ENCODE data around the gene DOCK1.
"Not testable (repeated sequence)": the region's sequence is repeated elsewhere in the genome, so short reads cannot be mapped to it uniquely, and the experiment has no call there.

Gene DOCK1

GRCh38 chr10:127309619-127310018 is 404.4 kb downstream of the DOCK1 start:
- not testable (repeated sequence) for H2AFZ ChIP-seq (ENCODE audit: insufficient read depth, low read length, poor library complexity); H4K12ac ChIP-seq (ENCODE audit: low read depth, low read length); H4K91ac ChIP-seq (ENCODE audit: low read depth, low read length); H2AK5ac ChIP-seq (ENCODE audit: low read length); H3K36me3 ChIP-seq (ENCODE audit: control insufficient read depth in 1 of 2, insufficient read depth in 2 of 2, low read length in 2 of 2); H3K9ac ChIP-seq (ENCODE audit: low read length); H3K4me2 ChIP-seq (ENCODE audit: low read length); H4K8ac ChIP-seq (ENCODE audit: low read depth, low read length); H3K4me1 ChIP-seq (ENCODE audit: control insufficient read depth in 1 of 2, insufficient read depth in 2 of 2, low read length in 2 of 2); H3K27me3 ChIP-seq (ENCODE audit: insufficient read depth, low read length); H2BK120ac ChIP-seq (ENCODE audit: insufficient read depth, low read length, poor library complexity); H2BK12ac ChIP-seq (ENCODE audit: low read length); H3K4me3 ChIP-seq (ENCODE audit: low read depth, low read length); DNase-seq; H3K79me1 ChIP-seq (ENCODE audit: low read length); H3K23ac ChIP-seq (ENCODE audit: low read length); H3K79me2 ChIP-seq (ENCODE audit: control insufficient read depth, insufficient read depth, low read length, poor library complexity); H3K4ac ChIP-seq (ENCODE audit: low read depth, low read length); H3K14ac ChIP-seq (ENCODE audit: low read length); H2BK5ac ChIP-seq (ENCODE audit: low read depth, low read length, poor library complexity); H3K27ac ChIP-seq (ENCODE audit: low read depth, low read length); H3K18ac ChIP-seq (ENCODE audit: low read length); H3K9me3 ChIP-seq (ENCODE audit: insufficient read depth, low read depth, low read length)
- WGBS (ENCODE audit: extremely low coverage, insufficient coverage, insufficient read length), result no CpG with 5 or more reads among the region's 2 CpGs

DNA sequence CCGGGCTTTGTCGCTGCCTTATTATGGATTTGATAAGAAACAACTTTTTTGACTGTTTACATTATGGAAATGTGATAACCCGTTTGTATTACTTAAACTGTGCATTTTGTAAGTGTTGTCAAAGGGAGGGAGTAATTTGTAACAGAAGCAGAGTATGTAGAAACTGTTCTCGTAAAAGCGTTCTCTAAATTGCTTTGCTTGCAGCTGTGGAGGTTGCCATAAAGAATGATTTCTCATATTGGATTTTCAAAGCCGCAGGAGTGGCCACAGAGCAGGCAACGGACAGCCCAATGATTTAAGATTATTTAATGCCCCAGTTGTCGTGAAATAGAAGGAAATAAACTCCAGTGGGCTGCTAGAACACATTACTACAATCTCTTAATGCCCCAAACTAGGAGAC is 405.2 kb downstream of the DOCK1 start:
- H3K4me3 ChIP-seq (ENCODE audit: low read depth, low read length), result no peak overlapping the region
- no CpG with 5 or more reads among the region's 8 CpGs for WGBS (ENCODE audit: extremely low coverage, insufficient coverage, insufficient read length)

DNA sequence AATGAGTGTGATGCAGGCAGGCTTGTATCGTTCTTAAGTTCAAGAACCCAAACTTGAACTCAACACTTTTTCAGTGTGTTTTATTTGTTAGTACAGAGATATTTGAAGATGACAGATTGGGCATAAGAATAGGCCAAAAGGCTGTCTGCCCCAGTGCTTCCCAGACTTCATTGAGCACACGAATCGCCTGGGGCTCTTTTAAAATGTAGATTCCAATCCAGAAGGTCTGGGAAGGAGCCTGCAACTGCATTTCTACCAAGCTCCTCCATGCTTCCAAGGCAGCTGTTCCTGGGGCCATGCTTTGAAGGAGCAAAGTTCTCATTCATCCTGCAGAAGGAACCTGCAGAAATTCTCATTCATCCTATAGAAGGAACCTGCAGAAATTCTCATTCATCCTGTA is 405.7 kb downstream of the DOCK1 start:
- peaks cover 0 to 2% of the 10 kb centered on the region in 2 experiments for H3K36me3 ChIP-seq (ENCODE audit: control insufficient read depth in 1 of 2, insufficient read depth in 2 of 2, low read length in 2 of 2)
- H4K8ac ChIP-seq (ENCODE audit: low read depth, low read length), result no peak overlapping the region
- WGBS (ENCODE audit: extremely low coverage, insufficient coverage, insufficient read length), result no CpG with 5 or more reads among the region's 3 CpGs
- H3K27me3 ChIP-seq (ENCODE audit: insufficient read depth, low read length), result no peaks in the 10 kb centered on the region
- peaks cover 0 to 2% of the 10 kb centered on the region in 2 experiments for H3K4me1 ChIP-seq (ENCODE audit: control insufficient read depth in 1 of 2, insufficient read depth in 2 of 2, low read length in 2 of 2)
- no peak for DNase-seq
- H3K4ac ChIP-seq (ENCODE audit: low read depth, low read length), result no peak overlapping the region
- no peak overlapping the region for H3K9ac ChIP-seq (ENCODE audit: low read length)
- H3K23ac ChIP-seq (ENCODE audit: low read length), result no peak overlapping the region
- H4K91ac ChIP-seq (ENCODE audit: low read depth, low read length), result no peak overlapping the region
- no peak overlapping the region for H2AFZ ChIP-seq (ENCODE audit: insufficient read depth, low read length, poor library complexity)
- H3K4me2 ChIP-seq (ENCODE audit: low read length), result no peak overlapping the region
- no peak overlapping the region for H3K14ac ChIP-seq (ENCODE audit: low read length)
- H4K12ac ChIP-seq (ENCODE audit: low read depth, low read length), result no peak overlapping the region
- no peak overlapping the region for H3K18ac ChIP-seq (ENCODE audit: low read length)
- H2BK5ac ChIP-seq (ENCODE audit: low read depth, low read length, poor library complexity), result no peak overlapping the region
- H3K27ac ChIP-seq (ENCODE audit: low read depth, low read length), result no peak overlapping the region
- no peaks in the 10 kb centered on the region for H3K79me2 ChIP-seq (ENCODE audit: control insufficient read depth, insufficient read depth, low read length, poor library complexity)
- H2AK5ac ChIP-seq (ENCODE audit: low read length), result no peak overlapping the region
- H2BK12ac ChIP-seq (ENCODE audit: low read length), result no peak overlapping the region
- H3K79me1 ChIP-seq (ENCODE audit: low read length), result no peaks in the 10 kb centered on the region
- H3K4me3 ChIP-seq (ENCODE audit: low read depth, low read length), result no peak overlapping the region
- no peak overlapping the region for H2BK120ac ChIP-seq (ENCODE audit: insufficient read depth, low read length, poor library complexity)
- H3K9me3 ChIP-seq (ENCODE audit: insufficient read depth, low read depth, low read length), result peaks cover 2% of the 10 kb centered on the region

More for the DNA sequence above, 405.2 kb downstream of the DOCK1 start:
- H4K8ac ChIP-seq (ENCODE audit: low read depth, low read length), result no peak overlapping the region
- no peak overlapping the region for H2BK5ac ChIP-seq (ENCODE audit: low read depth, low read length, poor library complexity)
- no peak overlapping the region for H3K27ac ChIP-seq (ENCODE audit: low read depth, low read length)
- H3K4ac ChIP-seq (ENCODE audit: low read depth, low read length), result no peak overlapping the region
- H2AK5ac ChIP-seq (ENCODE audit: low read length), result no peak overlapping the region
- no peak overlapping the region for H2BK12ac ChIP-seq (ENCODE audit: low read length)
- no peaks in the 10 kb centered on the region for H3K79me2 ChIP-seq (ENCODE audit: control insufficient read depth, insufficient read depth, low read length, poor library complexity)
- no peak overlapping the region for H4K91ac ChIP-seq (ENCODE audit: low read depth, low read length)
- peaks cover 0 to 2% of the 10 kb centered on the region in 2 experiments for H3K4me1 ChIP-seq (ENCODE audit: control insufficient read depth in 1 of 2, insufficient read depth in 2 of 2, low read length in 2 of 2)
- no peak overlapping the region for H4K12ac ChIP-seq (ENCODE audit: low read depth, low read length)
- no peak overlapping the region for H2BK120ac ChIP-seq (ENCODE audit: insufficient read depth, low read length, poor library complexity)
- H3K4me2 ChIP-seq (ENCODE audit: low read length), result no peak overlapping the region
- no peak overlapping the region for H3K9ac ChIP-seq (ENCODE audit: low read length)
- DNase-seq, result no peak
- H3K18ac ChIP-seq (ENCODE audit: low read length), result no peak overlapping the region
- H3K79me1 ChIP-seq (ENCODE audit: low read length), result no peaks in the 10 kb centered on the region
- no peaks in the 10 kb centered on the region for H3K27me3 ChIP-seq (ENCODE audit: insufficient read depth, low read length)
- H3K23ac ChIP-seq (ENCODE audit: low read length), result no peak overlapping the region
- H3K36me3 ChIP-seq (ENCODE audit: control insufficient read depth in 1 of 2, insufficient read depth in 2 of 2, low read length in 2 of 2), result peaks cover 0 to 2% of the 10 kb centered on the region in 2 experiments
- H3K9me3 ChIP-seq (ENCODE audit: insufficient read depth, low read depth, low read length), result peaks cover 2% of the 10 kb centered on the region
- H2AFZ ChIP-seq (ENCODE audit: insufficient read depth, low read length, poor library complexity), result no peak overlapping the region
- H3K14ac ChIP-seq (ENCODE audit: low read length), result no peak overlapping the region

DNA sequence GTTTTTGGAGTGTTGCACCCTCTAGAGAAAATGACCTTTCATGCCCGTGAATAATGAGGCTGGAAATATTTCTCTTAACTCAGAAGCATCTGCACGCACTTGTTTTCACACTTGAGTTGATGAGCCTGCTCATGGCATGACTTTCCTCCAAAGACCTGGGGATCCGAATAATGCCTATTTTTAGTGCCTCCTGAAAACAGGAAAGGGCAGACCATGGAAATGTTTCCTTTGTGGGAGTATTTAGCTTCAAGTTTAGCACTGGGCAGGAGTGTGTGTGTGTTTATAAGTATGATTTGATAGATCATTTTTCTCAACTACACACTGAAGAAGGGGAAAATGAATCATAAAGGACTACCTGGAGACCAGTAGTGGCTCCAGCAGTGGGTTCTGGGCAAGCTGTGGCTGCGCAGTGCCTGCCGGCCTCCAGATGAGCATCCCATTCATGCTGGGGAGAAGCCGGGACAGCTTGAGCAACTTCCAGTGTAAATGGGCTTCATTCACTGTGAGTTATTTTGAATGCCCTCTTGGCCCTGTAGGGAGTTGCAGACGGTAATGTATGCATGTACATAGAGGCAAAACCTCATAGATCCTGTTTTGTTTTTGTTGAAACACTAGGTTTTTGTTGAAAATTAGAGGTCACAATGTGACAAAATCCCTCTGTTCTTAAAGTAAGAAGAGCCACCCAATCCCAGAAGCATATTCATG is 408.9 kb downstream of the DOCK1 start:
- H3K79me2 ChIP-seq (ENCODE audit: control insufficient read depth, insufficient read depth, low read length, poor library complexity), result no peaks in the 10 kb centered on the region
- H3K9ac ChIP-seq (ENCODE audit: low read length), result no peak overlapping the region
- H3K18ac ChIP-seq (ENCODE audit: low read length), result no peak overlapping the region
- no peak overlapping the region for H3K23ac ChIP-seq (ENCODE audit: low read length)
- H4K8ac ChIP-seq (ENCODE audit: low read depth, low read length), result no peak overlapping the region
- H2BK12ac ChIP-seq (ENCODE audit: low read length), result no peak overlapping the region
- no peaks in the 10 kb centered on the region for H3K9me3 ChIP-seq (ENCODE audit: insufficient read depth, low read depth, low read length)
- peaks cover 0 to 2% of the 10 kb centered on the region in 2 experiments for H3K4me1 ChIP-seq (ENCODE audit: control insufficient read depth in 1 of 2, insufficient read depth in 2 of 2, low read length in 2 of 2)
- H4K91ac ChIP-seq (ENCODE audit: low read depth, low read length), result no peak overlapping the region
- H2BK5ac ChIP-seq (ENCODE audit: low read depth, low read length, poor library complexity), result no peak overlapping the region
- H3K4me3 ChIP-seq (ENCODE audit: low read depth, low read length), result no peak overlapping the region
- peaks cover 0 to 2% of the 10 kb centered on the region in 2 experiments for H3K36me3 ChIP-seq (ENCODE audit: control insufficient read depth in 1 of 2, insufficient read depth in 2 of 2, low read length in 2 of 2)
- DNase-seq, result no peak
- no CpG with 5 or more reads among the region's 7 CpGs for WGBS (ENCODE audit: extremely low coverage, insufficient coverage, insufficient read length)
- no peak overlapping the region for H3K4me2 ChIP-seq (ENCODE audit: low read length)
- no peak overlapping the region for H3K14ac ChIP-seq (ENCODE audit: low read length)
- H3K27me3 ChIP-seq (ENCODE audit: insufficient read depth, low read length), result no peaks in the 10 kb centered on the region
- no peak overlapping the region for H2BK120ac ChIP-seq (ENCODE audit: insufficient read depth, low read length, poor library complexity)
- no peak overlapping the region for H2AK5ac ChIP-seq (ENCODE audit: low read length)
- H4K12ac ChIP-seq (ENCODE audit: low read depth, low read length), result no peak overlapping the region
- no peak overlapping the region for H3K4ac ChIP-seq (ENCODE audit: low read depth, low read length)
- H3K79me1 ChIP-seq (ENCODE audit: low read length), result no peaks in the 10 kb centered on the region
- no peak overlapping the region for H2AFZ ChIP-seq (ENCODE audit: insufficient read depth, low read length, poor library complexity)
- H3K27ac ChIP-seq (ENCODE audit: low read depth, low read length), result no peak overlapping the region

All from trophoblast cell (in vitro differentiated cells and primary cell).